Measurements from ENCODE around the gene INPP5E. TPM values are rescaled to one million over a fixed set of nuclear protein-coding genes. Genes with fewer than 3 reads are reported as not detected.

Gene INPP5E
- total and polyA plus RNA-seq, 8 donors: 3.2 to 32.1 (median 8.6) TPM

GRCh38 chr9:136471802-136472487 lies 32.3 kb upstream of the INPP5E start:
- WGBS, 5 donors: 50 to 79% (median 72%) methylated on average over 7 to 19 of the region's 19 CpGs
- TF ChIP-seq POLR2AphosphoS5 (IDR thresholded peaks at IDR 0.05) (no peak), CTCF (IDR thresholded peaks at IDR 0.05) (no peak), POLR2A (IDR thresholded peaks at IDR 0.05) (no peak)

GRCh38 chr9:136470792-136471469 lies 31.3 kb upstream of the INPP5E start:
- peak in 1 of 2 donors; percentile 65 for DNase-seq
- Histone ChIP-seq H3K27ac (peak overlapping the region in 1 of 5 donors; percentile 17), H3K9me3 (no peaks in the 10 kb centered on the region), H3K4me3 (no peak overlapping the region), H3K27me3 (no peaks in the 10 kb centered on the region), H3K4me1 (peaks cover 20 to 40% (median 26%) of the 10 kb centered on the region in 4 donors), H3K36me3 (peaks cover 87 to 100% (median 100%) of the 10 kb centered on the region in 4 donors)
- intact Hi-C loops (cut with DNase I; ENCODE audit: low total_unique reads): no loop called here
- TF ChIP-seq POLR2A (IDR thresholded peaks at IDR 0.05): no peak
- TF ChIP-seq POLR2AphosphoS5 (IDR thresholded peaks at IDR 0.05): no peak
- TF ChIP-seq CTCF (IDR thresholded peaks at IDR 0.05): no peak
- TF ChIP-seq EP300 (IDR thresholded peaks at IDR 0.05): no peak
- 60 to 85% (median 63%) methylated on average over 12 of the region's 12 CpGs for WGBS, 5 donors

More at GRCh38 chr9:136471802-136472487, 32.3 kb upstream of the INPP5E start:
- intact Hi-C loops (cut with DNase I; ENCODE audit: low total_unique reads): no loop called here
- Histone ChIP-seq H3K9me3 (no peaks in the 10 kb centered on the region), H3K4me1 (peaks cover 20 to 40% (median 26%) of the 10 kb centered on the region in 4 donors), H3K36me3 (peaks cover 87 to 100% (median 100%) of the 10 kb centered on the region in 4 donors), H3K27ac (peak overlapping the region in 1 of 5 donors; percentile 2), H3K4me3 (no peak overlapping the region), H3K27me3 (no peaks in the 10 kb centered on the region)
- DNase-seq: no peak

- Histone ChIP-seq H3K36me3 (peaks cover 87 to 100% (median 100%) of the 10 kb centered on the region in 4 donors), H3K27ac (peak overlapping the region in 1 of 5 donors; percentile 17), H3K27me3 (no peaks in the 10 kb centered on the region), H3K4me1 (peaks cover 20 to 40% (median 26%) of the 10 kb centered on the region in 4 donors), H3K9me3 (no peaks in the 10 kb centered on the region), H3K4me3 (no peak overlapping the region)
- 74 to 87% (median 76%) methylated on average over 11 of the region's 11 CpGs for WGBS, 5 donors
- TF ChIP-seq POLR2AphosphoS5 (IDR thresholded peaks at IDR 0.05) (no peak), POLR2A (IDR thresholded peaks at IDR 0.05) (no peak), EP300 (IDR thresholded peaks at IDR 0.05) (no peak), CTCF (IDR thresholded peaks at IDR 0.05) (no peak)
- DNase-seq: no peak
- intact Hi-C loops (cut with DNase I; ENCODE audit: low total_unique reads): no loop called here
Measured at GRCh38 chr9:136470356-136470755, 30.7 kb upstream of the INPP5E start.

- Histone ChIP-seq H3K9me3 (no peaks in the 10 kb centered on the region), H3K4me3 (no peak overlapping the region), H3K27ac (no peak overlapping the region), H3K4me1 (peaks cover 18 to 33% (median 22%) of the 10 kb centered on the region in 4 donors), H3K36me3 (peaks cover 87 to 100% (median 100%) of the 10 kb centered on the region in 4 donors), H3K27me3 (no peaks in the 10 kb centered on the region)
- 73 to 84% (median 75%) methylated on average over 12 to 15 of the region's 15 CpGs for WGBS, 5 donors
- TF ChIP-seq POLR2AphosphoS5 (IDR thresholded peaks at IDR 0.05): no peak
- TF ChIP-seq EP300 (IDR thresholded peaks at IDR 0.05): no peak
- TF ChIP-seq CTCF (IDR thresholded peaks at IDR 0.05): no peak
- no peak for TF ChIP-seq POLR2A (IDR thresholded peaks at IDR 0.05)
- DNase-seq: no peak
- intact Hi-C loops (cut with DNase I; ENCODE audit: low total_unique reads): no loop called here
Measured at GRCh38 chr9:136467766-136468165, 28.1 kb upstream of the INPP5E start.
